Neural cell (in vitro differentiated cells): ENCODE data around the gene ANKRD22.

Source experiments
- EP300 ChIP-seq: fragments of 450-650 bp; conservative IDR thresholded peaks from 2 replicates; pipeline ENCODE4 v1.6.1; 2014; ENCODE audit warnings: antibody characterized with exemption, mild to moderate bottlenecking, moderate library complexity; ENCODE audit not compliant: poor library complexity, severe bottlenecking
- EZH2 ChIP-seq: fragments of 200-600, 300-800 bp; shearing (Covaris generic), sonication (generic); IDR thresholded peaks from 2 replicates; pipeline ENCODE4 v1.6.1; 2014; ENCODE audit warnings: antibody characterized with exemption, low read length, borderline replicate concordance, mild to moderate bottlenecking; ENCODE audit not compliant: insufficient read depth, poor library complexity, severe bottlenecking
- POLR2AphosphoS5 ChIP-seq: IDR thresholded peaks from 2 replicates; pipeline ENCODE4 v1.6.1; 2012
- RAD21 ChIP-seq: fragments of 450-650 bp; conservative IDR thresholded peaks from 2 replicates; pipeline ENCODE4 v1.6.1; 2014; ENCODE audit warnings: antibody characterized with exemption, mild to moderate bottlenecking, moderate library complexity
- SMC3 ChIP-seq: fragments of 450-650 bp; conservative IDR thresholded peaks from 2 replicates; pipeline ENCODE4 v1.6.1; 2014; ENCODE audit warnings: antibody characterized with exemption, mild to moderate bottlenecking, moderate library complexity; ENCODE audit not compliant: poor library complexity
- TAF1 ChIP-seq: IDR thresholded peaks from 2 replicates; pipeline ENCODE4 v1.6.1; 2012; ENCODE audit warnings: low read depth
- TF ChIP-seq, protein P1 (sequence below): fragments of 450-650 bp; IDR thresholded peaks from 2 replicates; pipeline ENCODE4 v1.5.1; 2014; ENCODE audit warnings: antibody characterized with exemption, mild to moderate bottlenecking, moderate library complexity; ENCODE audit not compliant: poor library complexity, severe bottlenecking

DNA sequence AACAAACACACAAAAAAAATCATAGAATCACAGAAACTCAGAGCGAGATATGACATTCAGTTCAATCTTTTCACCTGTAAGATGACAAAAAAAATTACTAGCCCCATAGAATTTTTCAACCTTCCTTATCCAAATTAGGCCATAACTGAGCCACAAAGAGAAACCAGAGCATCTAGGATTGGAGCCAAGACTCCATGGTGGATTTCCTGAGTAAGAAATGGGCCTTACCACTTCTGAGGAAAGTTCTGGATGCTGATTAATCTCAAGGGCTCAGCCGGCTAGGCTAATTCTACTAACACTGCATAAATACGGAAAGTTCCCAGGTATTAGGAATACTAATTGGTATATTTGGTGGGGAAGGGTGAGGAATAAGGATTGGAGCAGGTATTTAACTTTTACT is 32.4 kb downstream of the ANKRD22 start:
- TF ChIP-seq, protein P1, sequence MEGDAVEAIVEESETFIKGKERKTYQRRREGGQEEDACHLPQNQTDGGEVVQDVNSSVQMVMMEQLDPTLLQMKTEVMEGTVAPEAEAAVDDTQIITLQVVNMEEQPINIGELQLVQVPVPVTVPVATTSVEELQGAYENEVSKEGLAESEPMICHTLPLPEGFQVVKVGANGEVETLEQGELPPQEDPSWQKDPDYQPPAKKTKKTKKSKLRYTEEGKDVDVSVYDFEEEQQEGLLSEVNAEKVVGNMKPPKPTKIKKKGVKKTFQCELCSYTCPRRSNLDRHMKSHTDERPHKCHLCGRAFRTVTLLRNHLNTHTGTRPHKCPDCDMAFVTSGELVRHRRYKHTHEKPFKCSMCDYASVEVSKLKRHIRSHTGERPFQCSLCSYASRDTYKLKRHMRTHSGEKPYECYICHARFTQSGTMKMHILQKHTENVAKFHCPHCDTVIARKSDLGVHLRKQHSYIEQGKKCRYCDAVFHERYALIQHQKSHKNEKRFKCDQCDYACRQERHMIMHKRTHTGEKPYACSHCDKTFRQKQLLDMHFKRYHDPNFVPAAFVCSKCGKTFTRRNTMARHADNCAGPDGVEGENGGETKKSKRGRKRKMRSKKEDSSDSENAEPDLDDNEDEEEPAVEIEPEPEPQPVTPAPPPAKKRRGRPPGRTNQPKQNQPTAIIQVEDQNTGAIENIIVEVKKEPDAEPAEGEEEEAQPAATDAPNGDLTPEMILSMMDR: no peak
- TF ChIP-seq POLR2AphosphoS5 (no peak), RAD21 (no peak), TAF1 (no peak), EP300 (no peak), EZH2 (no peak), SMC3 (no peak)
